HCT116 (cell line): ENCODE data around the gene MESD.

Experiments
- EGR1 ChIP-seq: IDR thresholded peaks from 2 replicates; pipeline ENCODE4 v1.6.1; 2012; ENCODE audit warnings: low read depth
- POLR2A ChIP-seq: IDR thresholded peaks from 2 replicates; pipeline ENCODE4 v1.7.0; 2011; ENCODE audit warnings: borderline replicate concordance; ENCODE audit not compliant: insufficient read depth, insufficient read length; ENCODE audit errors: extremely low read depth

DNA sequence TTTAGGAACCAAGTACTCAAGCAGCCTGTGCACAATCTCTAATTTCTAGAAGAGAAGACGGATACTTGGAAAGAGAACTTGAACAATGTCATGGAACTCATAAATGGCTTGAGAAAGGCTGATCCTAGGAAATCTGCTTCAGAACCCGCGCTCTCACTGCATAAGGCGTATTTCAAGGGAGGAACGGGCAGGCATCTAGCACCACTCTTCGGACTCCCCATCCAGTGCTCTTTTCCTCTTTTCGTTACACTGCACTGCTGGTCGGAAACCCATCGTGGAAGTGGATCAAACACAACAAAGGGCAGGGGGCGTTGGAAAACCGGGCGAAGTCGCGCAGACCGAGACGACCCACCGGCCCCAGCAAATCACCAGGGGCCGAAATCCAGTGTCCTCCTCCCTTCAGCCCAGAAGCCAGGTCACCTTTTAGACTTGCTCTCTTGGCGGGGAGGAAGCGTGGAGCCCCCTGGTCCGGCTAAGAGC, 10.6 kb upstream of the MESD start:
- TF ChIP-seq POLR2A: no peak
- no peak for TF ChIP-seq EGR1
